Omental fat pad (tissue), 4 donors: ENCODE results near the gene RFC4. TPM values are rescaled to one million over a fixed set of nuclear protein-coding genes. Genes with fewer than 3 reads are reported as not detected.

Experiments
- ATAC-seq: fragments of 150-250 bp; one replicate; pipeline ENCODE4 v1.9.1; 2016; ENCODE audit warnings: mild to moderate bottlenecking, moderate library complexity; ENCODE audit not compliant: low FRiP score
- DNase-seq: peaks from one replicate; pipeline ENCODE4 v3.0.0-alpha.2; 2019; ENCODE audit warnings: low spot score
- CTCF ChIP-seq, 3 donors: fragments of 450-650 bp; IDR thresholded peaks; one replicate each; pipeline ENCODE4 v1.5.1; 2016 to 2017; ENCODE audit warnings: antibody characterized with exemption in 3 of 3, mild to moderate bottlenecking in 3 of 3, moderate library complexity in 2 of 3
- total RNA-seq, 4 donors: library from RNA; depleted of rRNA; stranded (reverse); fragments of >200 nt; gene quantifications; one replicate each; pipeline ENCODE4 v1.1.0, GENCODE V29; 2016

The RFC4 gene
- total RNA-seq, 4 donors from 2014 or later: 6.1 to 10.7 (median 9.4) TPM

GRCh38 chr3:186831798-186832197 lies 25.5 kb upstream of the RFC4 start:
- TF ChIP-seq CTCF (IDR thresholded peaks at IDR 0.05): no peak
- no peak for DNase-seq
- ATAC-seq: no peak

- TF ChIP-seq CTCF (IDR thresholded peaks at IDR 0.05): no peak
- ATAC-seq (no peak), DNase-seq (no peak)
These were observed 22.1 kb upstream of the RFC4 start for GRCh38 chr3:186828340-186828739.

GRCh38 chr3:186826976-186827857 lies 20.9 kb upstream of the RFC4 start:
- TF ChIP-seq CTCF (IDR thresholded peaks at IDR 0.05): no peak
- ATAC-seq (peak; percentile 92), DNase-seq (peak; percentile 32)

- ATAC-seq (no peak), DNase-seq (no peak)
- no peak for TF ChIP-seq CTCF (IDR thresholded peaks at IDR 0.05)
These were observed 20.2 kb upstream of the RFC4 start for GRCh38 chr3:186826410-186826975.

GRCh38 chr3:186825872-186826409 lies 19.7 kb upstream of the RFC4 start:
- TF ChIP-seq CTCF (IDR thresholded peaks at IDR 0.05): no peak

DNA sequence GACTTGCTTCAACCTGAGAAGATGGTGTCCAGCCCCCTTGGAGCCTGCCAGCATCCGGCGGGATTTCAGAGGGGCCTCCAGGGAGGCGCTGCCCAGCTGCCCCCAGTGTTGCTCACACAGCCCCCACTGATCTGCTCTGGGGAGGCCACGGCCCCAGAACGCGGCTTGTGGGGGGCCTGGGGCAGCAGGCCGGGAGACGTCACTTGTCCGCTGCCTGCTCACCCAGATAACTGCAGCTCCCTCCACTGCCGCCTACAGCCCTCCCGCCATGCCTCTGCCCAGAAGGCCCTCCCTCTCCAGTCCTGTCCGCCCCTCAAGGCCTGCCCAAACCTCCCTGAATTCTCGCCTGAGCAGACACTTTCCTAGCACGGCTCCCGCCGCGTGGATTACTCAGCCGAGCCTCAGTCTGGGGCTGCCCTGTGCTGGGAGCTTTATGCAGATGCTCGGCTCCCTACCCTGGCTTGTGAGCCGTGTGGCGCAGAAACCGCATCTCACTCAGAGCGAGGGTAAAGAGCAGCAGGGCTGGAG lies 19.1 kb upstream of the RFC4 start:
- ATAC-seq (peak; percentile 75), DNase-seq (no peak)
- TF ChIP-seq CTCF (IDR thresholded peaks at IDR 0.05): no peak

More at GRCh38 chr3:186825872-186826409, 19.7 kb upstream of the RFC4 start:
- no peak for DNase-seq
- ATAC-seq: no peak
